Measurements from ENCODE around the gene PITPNM3.

PITPNM3 gene

GRCh38 chr17:6474376-6474775 is 82.0 kb downstream of the PITPNM3 start:
- no peak overlapping the region for H3K4me3 ChIP-seq (ENCODE audit: low read length)
- no peak for DNase-seq (ENCODE audit: low read depth)
- TF ChIP-seq CTCF (conservative IDR thresholded peaks at IDR 0.05; ENCODE audit: low read length), result no peak

- peak; percentile 97 for TF ChIP-seq CTCF (conservative IDR thresholded peaks at IDR 0.05; ENCODE audit: low read length)
- DNase-seq (ENCODE audit: low read depth), result peak; percentile 61
- H3K4me3 ChIP-seq (ENCODE audit: low read length), result no peak overlapping the region
Measured at GRCh38 chr17:6473128-6473767, 83.1 kb downstream of the PITPNM3 start.

GRCh38 chr17:6472517-6472916 is 83.8 kb downstream of the PITPNM3 start:
- no peak for DNase-seq (ENCODE audit: low read depth)

DNA sequence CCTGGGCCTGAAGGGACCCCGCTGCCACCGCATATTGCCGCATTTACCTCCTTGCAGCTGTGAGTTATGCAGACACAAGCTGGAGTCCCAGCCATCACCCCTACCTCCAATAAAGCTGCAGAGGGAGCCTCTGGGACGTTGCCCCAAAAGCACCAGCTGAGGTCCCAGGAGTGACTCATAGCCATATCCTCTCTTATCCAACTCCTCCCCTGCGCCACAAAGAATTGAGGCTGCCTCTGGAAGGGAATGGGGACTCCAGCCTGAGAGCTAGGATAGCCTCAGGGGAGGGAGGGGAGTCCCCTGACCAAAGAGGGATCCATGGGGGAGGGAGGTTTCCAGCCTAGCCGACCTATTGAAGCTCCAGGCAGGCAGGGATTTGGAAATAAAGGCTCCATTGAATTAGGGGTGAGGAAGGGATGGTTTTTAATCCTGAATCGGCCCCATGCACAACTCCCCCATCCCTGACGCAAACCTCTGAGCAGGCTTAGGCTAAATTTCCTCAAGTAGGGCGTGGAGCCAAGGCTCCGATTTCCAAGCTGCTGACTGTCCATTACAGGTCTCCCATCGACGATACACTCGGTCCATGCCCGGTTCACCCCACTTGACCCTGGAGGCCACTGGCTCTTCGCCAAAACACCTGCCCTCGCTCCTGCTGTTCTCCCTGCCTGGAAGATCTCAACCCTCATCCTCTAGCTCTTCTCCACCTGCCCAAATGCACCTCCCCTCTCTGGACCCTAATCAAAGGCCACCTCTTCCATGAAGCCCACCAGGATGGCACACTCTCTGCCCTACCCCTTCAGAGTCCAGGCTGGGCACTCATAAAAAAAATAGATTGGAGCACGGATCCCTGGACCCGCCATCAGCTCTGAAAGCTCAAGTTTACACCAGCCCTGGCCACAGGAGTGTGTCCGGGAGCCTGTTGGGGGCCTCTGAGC is 84.6 kb downstream of the PITPNM3 start:
- H3K4me3 ChIP-seq (ENCODE audit: low read length), result no peak overlapping the region
- peak; percentile 12; the same call in 1 of the 2 replicates for TF ChIP-seq CTCF (conservative IDR thresholded peaks at IDR 0.05; ENCODE audit: low read length)
- DNase-seq (ENCODE audit: low read depth), result peak; percentile 50

More at GRCh38 chr17:6472517-6472916, 83.8 kb downstream of the PITPNM3 start:
- no peak overlapping the region for H3K4me3 ChIP-seq (ENCODE audit: low read length)
- TF ChIP-seq CTCF (conservative IDR thresholded peaks at IDR 0.05; ENCODE audit: low read length), result no peak

DNA sequence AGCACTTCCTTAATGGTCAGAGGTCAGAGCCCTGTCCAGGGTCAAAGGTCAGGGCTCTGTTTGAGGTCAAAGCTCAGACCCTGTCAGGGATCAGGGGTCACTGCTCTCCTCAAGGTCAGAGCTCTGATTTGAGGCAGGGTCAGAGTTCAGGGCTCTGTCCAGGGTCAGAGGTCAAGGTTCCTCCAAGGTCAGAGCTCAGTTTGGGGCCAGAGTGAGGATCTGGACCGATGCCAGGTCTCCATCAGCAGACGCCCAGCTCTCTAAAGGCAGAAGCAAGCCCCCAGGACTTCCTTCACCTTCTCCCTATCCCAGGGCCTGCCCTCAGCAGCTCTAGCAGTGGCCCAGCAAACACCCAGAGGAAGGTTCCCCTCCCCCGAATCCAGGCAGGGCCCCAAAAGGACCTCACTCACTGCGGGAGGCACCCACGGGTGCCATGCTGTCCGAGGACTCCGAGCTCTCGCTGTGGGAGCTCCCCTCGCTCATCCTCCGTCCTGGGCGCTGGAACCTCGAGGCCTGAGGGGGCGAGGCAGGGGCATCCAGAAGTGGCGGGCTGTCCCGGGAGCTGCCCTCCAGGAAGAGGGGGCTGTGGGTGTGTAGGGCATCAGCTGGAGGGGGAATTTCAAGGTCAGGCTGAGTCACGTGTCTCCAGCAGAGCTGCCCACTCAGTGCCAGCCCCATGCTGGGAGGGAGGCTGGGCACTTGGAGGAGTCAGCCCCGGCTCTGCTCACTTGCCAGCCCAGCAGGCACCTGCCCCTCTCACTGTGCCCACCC is 85.4 kb downstream of the PITPNM3 start:
- DNase-seq (ENCODE audit: low read depth), result no peak
- no peak for TF ChIP-seq CTCF (conservative IDR thresholded peaks at IDR 0.05; ENCODE audit: low read length)
- H3K4me3 ChIP-seq (ENCODE audit: low read length), result no peak overlapping the region

GRCh38 chr17:6470146-6470718 is 86.1 kb downstream of the PITPNM3 start:
- TF ChIP-seq CTCF (conservative IDR thresholded peaks at IDR 0.05; ENCODE audit: low read length), result no peak
- no peak overlapping the region for H3K4me3 ChIP-seq (ENCODE audit: low read length)
- DNase-seq (ENCODE audit: low read depth), result no peak
